Raji (cell line): ENCODE measurements around the gene UBAC2.

ENCODE experiments used
- POLR2A ChIP-seq: IDR thresholded peaks from 2 replicates; pipeline ENCODE4 v1.6.1; 2011; ENCODE audit warnings: low read depth, low read length, control low read depth; ENCODE audit not compliant: insufficient read depth

Gene UBAC2

GRCh38 chr13:99302637-99303505 is 102.2 kb downstream of the UBAC2 start:
- TF ChIP-seq POLR2A: no peak

DNA sequence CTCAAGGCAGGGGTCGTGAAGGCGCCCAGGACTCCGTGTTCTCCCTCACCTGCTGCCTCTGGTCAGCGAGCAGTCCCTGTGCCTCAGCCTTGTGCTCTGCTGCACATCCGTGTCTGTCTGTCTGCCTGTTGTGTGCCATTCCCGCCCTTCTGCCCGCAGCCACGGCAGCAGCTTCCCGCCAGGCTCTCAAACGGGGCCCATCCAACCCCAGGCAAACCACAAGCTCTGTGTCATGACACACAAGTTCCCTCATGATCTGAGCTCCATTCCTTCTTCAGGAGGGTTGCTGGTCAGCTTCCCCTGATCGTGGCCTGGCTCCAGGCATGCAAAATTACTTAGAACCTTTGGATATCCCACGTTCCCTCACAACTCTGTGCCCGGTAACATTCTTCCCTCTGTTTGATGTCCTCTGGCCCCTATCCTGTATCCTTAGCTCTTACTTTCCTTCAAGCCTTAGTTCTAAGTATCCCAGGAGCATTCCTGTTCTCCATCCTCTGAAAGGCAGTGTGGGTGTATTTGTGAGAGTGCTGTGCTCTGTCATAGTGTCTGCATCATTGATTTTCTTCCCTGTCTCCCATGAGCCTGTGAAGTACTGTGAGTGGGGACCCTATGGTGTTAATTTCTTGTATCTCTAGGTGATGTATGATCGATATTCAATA is 103.3 kb downstream of the UBAC2 start:
- TF ChIP-seq POLR2A: no peak

- TF ChIP-seq POLR2A: no peak
These were observed 103.9 kb downstream of the UBAC2 start for GRCh38 chr13:99304541-99304940.

- no peak for TF ChIP-seq POLR2A
These were observed 104.5 kb downstream of the UBAC2 start for GRCh38 chr13:99305158-99305557.

- no peak for TF ChIP-seq POLR2A
These were observed 104.9 kb downstream of the UBAC2 start for GRCh38 chr13:99305566-99305965.

- no peak for TF ChIP-seq POLR2A
These were observed 106.6 kb downstream of the UBAC2 start, which contains the start of gene GPR183 for GRCh38 chr13:99307247-99307646. GPR183 (minus strand) TSS chr13:99307399; CDS start chr13:99296145, 11,254 bp downstream.

GRCh38 chr13:99307648-99308339 is 107.1 kb downstream of the UBAC2 start:
- no peak for TF ChIP-seq POLR2A

DNA sequence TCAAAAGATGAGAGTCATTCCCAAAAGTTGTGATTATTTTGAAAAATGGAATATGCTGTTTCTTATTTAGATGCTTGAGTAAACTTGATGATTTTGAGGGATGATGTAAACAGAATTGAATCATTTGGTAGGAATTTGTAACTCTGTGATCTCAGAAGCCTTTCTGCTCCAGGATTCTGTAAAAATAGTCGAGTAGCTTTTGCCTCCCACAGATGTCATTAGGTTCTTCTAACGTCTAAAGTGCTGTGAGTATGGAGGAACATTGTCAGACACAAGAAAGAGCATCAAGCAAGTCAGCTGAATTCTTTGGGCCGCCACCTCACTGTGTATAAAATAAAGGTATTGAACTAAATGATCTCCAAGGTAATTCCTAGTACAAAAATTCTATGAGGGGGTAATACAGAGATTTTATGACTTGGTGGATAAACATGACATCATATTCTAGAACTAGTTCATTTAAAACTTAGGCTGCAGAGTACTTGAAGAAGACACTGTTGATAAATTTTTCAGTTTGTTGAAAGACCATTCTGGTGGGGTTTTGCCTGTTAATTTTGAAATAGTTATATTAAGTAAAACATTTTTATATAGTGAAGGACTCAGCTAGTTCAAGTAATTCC is 107.9 kb downstream of the UBAC2 start:
- no peak for TF ChIP-seq POLR2A

- TF ChIP-seq POLR2A: no peak
These were observed 109.9 kb downstream of the UBAC2 start for GRCh38 chr13:99310382-99311031.

DNA sequence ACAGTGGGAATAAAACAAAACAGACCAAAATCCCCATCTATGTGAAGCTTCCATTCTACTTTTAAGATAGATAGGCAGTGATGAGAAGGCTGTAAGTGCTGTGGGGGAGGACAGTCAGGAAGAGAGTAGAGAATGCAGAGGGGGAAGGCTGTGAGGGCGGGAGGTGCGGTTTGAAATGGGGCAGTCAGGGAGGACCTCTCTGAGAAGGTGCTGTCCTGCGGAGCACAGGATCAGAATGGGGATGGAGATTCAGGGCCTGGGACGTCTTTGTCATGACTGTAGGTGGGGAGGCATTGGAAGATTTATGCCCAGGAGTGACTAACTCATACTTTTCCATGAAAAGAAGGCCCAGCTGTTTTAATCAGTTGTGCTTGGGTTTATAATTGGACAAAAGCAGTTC is 110.5 kb downstream of the UBAC2 start:
- TF ChIP-seq POLR2A: no peak

DNA sequence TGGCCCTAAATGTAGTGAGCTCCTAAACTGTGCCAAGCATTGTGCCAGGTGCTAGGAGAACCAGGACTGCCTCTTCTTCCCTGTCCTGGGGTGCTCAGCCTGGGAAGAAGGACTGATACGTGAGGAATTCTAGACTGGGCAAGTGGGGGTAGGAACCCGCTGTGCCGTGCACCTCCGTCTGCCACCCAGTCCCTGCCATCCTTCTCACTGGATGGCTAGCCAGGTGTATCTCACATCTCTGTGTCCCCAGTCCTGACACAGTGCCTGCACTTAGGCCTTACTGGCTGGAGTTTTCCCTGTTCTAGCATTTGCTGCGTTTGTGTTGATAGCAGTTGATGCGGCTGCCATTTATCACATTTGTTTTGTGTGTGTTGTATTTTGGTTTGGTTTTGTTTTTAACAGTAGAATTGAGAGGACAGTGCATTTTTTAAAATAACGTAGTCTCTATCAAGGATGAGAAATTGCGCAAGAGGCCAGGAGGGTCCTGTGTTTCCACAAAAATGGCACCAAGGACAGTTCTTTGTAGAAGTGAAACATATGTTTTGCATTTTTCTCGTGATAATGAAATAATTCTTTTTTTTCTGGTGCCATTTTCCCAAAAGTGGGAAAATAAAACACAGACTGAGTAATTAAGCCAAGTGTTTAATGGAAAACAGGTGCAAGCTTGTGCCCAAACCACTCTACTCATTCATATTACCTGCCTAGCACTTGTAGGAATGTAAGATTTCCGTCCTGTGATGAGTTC is 111.3 kb downstream of the UBAC2 start:
- no peak for TF ChIP-seq POLR2A

DNA sequence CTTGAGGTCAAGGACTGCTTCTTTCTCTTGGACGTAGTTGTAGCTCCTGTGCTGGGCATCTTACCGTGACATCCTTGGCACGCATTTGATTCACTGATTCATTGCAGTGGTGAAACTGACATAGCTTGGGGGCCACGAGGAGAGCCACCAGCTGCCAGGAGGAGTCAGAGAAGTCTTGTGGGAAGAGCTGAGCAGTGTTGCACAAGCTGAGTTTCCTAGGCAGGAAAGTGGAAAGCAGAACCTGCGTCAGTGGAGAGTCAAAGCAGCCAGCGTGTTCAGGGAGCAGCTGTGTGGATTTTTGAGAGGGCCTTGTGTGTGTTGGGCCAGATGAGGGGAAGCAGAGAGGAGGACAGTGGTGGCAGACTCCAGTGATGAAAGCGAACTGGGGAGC is 111.8 kb downstream of the UBAC2 start:
- no peak for TF ChIP-seq POLR2A

- TF ChIP-seq POLR2A: no peak
These were observed 112.8 kb downstream of the UBAC2 start for GRCh38 chr13:99313501-99313900.

- TF ChIP-seq POLR2A: no peak
These were observed 113.3 kb downstream of the UBAC2 start for GRCh38 chr13:99313941-99314340.
